Camera-type eye (tissue), 1 donor: ENCODE results near the gene SORL1. TPM values are rescaled to one million over a fixed set of nuclear protein-coding genes. Genes with fewer than 3 reads are reported as not detected.

Experiments used
- total RNA-seq: library from RNA; depleted of rRNA; stranded (reverse); fragments of >200 nt; gene quantifications from one replicate; pipeline ENCODE4 v1.2.3, GENCODE V29; 2014

SORL1 gene, protein sequence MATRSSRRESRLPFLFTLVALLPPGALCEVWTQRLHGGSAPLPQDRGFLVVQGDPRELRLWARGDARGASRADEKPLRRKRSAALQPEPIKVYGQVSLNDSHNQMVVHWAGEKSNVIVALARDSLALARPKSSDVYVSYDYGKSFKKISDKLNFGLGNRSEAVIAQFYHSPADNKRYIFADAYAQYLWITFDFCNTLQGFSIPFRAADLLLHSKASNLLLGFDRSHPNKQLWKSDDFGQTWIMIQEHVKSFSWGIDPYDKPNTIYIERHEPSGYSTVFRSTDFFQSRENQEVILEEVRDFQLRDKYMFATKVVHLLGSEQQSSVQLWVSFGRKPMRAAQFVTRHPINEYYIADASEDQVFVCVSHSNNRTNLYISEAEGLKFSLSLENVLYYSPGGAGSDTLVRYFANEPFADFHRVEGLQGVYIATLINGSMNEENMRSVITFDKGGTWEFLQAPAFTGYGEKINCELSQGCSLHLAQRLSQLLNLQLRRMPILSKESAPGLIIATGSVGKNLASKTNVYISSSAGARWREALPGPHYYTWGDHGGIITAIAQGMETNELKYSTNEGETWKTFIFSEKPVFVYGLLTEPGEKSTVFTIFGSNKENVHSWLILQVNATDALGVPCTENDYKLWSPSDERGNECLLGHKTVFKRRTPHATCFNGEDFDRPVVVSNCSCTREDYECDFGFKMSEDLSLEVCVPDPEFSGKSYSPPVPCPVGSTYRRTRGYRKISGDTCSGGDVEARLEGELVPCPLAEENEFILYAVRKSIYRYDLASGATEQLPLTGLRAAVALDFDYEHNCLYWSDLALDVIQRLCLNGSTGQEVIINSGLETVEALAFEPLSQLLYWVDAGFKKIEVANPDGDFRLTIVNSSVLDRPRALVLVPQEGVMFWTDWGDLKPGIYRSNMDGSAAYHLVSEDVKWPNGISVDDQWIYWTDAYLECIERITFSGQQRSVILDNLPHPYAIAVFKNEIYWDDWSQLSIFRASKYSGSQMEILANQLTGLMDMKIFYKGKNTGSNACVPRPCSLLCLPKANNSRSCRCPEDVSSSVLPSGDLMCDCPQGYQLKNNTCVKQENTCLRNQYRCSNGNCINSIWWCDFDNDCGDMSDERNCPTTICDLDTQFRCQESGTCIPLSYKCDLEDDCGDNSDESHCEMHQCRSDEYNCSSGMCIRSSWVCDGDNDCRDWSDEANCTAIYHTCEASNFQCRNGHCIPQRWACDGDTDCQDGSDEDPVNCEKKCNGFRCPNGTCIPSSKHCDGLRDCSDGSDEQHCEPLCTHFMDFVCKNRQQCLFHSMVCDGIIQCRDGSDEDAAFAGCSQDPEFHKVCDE (N-terminal part only)
- total RNA-seq, result 34.2 TPM

GRCh38 chr11:121451986-121452608 lies at the start of gene SORL1:
SORL1 (plus strand) TSS chr11:121452314; CDS start chr11:121452332, 18 bp downstream.

GRCh38 chr11:121452609-121453150 lies 566 bp downstream of the SORL1 start, which contains the start of gene SORL1-AS1:
SORL1-AS1 (minus strand) TSS chr11:121452967.

Other genes starting within 250 kb of the SORL1 start
- gene SC5D, start 159.5 kb upstream of the SORL1 start, total RNA-seq, result 53.1 TPM